ENCODE data around the gene DNAJC27.

DNAJC27 gene

DNA sequence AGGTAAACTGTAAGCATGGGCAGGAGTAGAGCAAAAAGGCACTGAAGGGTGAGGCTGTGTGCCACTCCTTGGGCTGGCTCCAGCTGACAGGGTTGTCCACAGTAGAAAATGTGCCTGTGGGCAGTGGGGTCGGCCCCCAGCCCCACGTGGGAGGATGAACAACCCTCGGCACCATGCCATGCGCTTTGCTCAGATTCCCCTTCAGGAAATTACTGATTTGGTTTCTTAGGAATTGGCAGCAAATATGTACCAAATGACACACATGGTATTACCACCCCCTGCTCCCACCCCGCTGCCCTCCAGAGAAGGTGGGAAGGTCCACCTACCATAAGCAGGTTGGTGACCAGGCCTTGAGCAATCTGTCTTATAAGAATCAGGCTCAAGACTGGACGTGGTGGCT lies 65.3 kb downstream of the DNAJC27 start:
- no peak for DNase-seq (ENCODE audit: low read depth)

GRCh38 chr2:24903161-24904103 lies 68.3 kb downstream of the DNAJC27 start:
- no peak for DNase-seq (ENCODE audit: low read depth)

GRCh38 chr2:24899361-24899910 lies 72.3 kb downstream of the DNAJC27 start:
- DNase-seq (ENCODE audit: low read depth) = no peak

GRCh38 chr2:24898122-24899109 lies 73.3 kb downstream of the DNAJC27 start:
- no peak for DNase-seq (ENCODE audit: low read depth)

- no peak for DNase-seq (ENCODE audit: low read depth)
Measured at GRCh38 chr2:24894750-24895149, 77.0 kb downstream of the DNAJC27 start.

GRCh38 chr2:24893934-24894333 lies 77.8 kb downstream of the DNAJC27 start:
- DNase-seq (ENCODE audit: low read depth) = no peak
